Mononuclear cell (primary cell): Measurements from ENCODE around the gene PDE10A. TPM values are rescaled to one million over a fixed set of nuclear protein-coding genes. Genes with fewer than 3 reads are reported as not detected.
"Not testable (repeated sequence)": the region's sequence is repeated elsewhere in the genome, so short reads cannot be mapped to it uniquely, and the experiment has no call there.

ENCODE experiments used
- H3K27me3 ChIP-seq: 2 replicates; pipeline ENCODE4 v1.6.0; 2011; ENCODE audit warnings: low read length, control low read depth; ENCODE audit not compliant: insufficient read depth
- H3K4me1 ChIP-seq: 2 replicates; pipeline ENCODE4 v1.5.1; 2011; ENCODE audit warnings: mild to moderate bottlenecking, low read length, control low read depth; ENCODE audit not compliant: insufficient read depth
- H3K4me3 ChIP-seq: 2 replicates; pipeline ENCODE4 v1.5.1; 2011; ENCODE audit warnings: mild to moderate bottlenecking, low read length, moderate library complexity
- H3K9me3 ChIP-seq: 2 replicates; pipeline ENCODE4 v1.5.1; 2011; ENCODE audit warnings: low read depth, mild to moderate bottlenecking, control low read depth, low read length
- total RNA-seq: library from RNA; depleted of rRNA; stranded (reverse); fragments of >200 nt; gene quantifications from one replicate; pipeline ENCODE4 v1.2.3, GENCODE V29; 2012

Gene PDE10A
- total RNA-seq, 1 donor: 0.10 TPM

DNA sequence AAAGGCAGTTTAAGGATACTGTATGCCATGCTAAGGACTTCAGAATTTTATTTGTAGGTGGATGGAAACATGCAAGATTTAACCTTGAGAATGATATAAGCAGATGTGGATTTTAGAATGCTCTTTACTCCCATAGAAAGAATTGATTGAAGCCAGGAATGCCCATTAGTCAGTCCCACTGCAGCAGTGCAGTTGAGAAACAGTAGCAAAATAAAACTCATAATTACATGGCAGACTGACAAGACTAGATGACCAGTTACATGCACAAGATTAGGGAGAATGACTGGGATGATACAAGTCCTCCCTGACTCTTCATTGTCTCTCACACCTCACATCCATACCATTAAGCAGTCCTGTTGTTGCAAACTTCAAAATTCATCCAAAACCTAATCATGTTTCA, 83.9 kb downstream of the PDE10A start:
- H3K4me1 ChIP-seq: no peaks in the 10 kb centered on the region
- H3K9me3 ChIP-seq: no peaks in the 10 kb centered on the region
- no peak overlapping the region for H3K4me3 ChIP-seq
- no peaks in the 10 kb centered on the region for H3K27me3 ChIP-seq

DNA sequence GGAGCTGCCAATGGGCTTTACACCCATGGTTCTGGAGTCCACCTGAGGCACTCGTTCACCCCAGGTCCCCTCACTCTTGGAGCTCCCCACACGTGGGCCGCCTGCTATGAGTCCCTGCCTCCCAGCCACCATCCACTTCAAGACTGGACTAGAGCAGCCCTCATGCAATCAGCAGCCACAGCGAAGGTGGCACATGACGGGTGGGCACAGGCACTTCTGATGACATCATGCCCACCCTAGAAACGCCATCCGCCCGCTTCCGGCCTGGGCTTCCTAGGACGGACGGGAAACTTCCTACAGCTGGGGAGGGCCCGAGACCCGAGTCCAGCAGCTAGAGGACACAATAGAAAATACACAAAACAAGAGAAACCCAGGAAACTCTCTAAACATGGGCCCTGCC, 85.5 kb downstream of the PDE10A start:
- Histone ChIP-seq H3K4me1 (no peaks in the 10 kb centered on the region), H3K9me3 (no peaks in the 10 kb centered on the region), H3K4me3 (no peak overlapping the region), H3K27me3 (no peaks in the 10 kb centered on the region)

DNA sequence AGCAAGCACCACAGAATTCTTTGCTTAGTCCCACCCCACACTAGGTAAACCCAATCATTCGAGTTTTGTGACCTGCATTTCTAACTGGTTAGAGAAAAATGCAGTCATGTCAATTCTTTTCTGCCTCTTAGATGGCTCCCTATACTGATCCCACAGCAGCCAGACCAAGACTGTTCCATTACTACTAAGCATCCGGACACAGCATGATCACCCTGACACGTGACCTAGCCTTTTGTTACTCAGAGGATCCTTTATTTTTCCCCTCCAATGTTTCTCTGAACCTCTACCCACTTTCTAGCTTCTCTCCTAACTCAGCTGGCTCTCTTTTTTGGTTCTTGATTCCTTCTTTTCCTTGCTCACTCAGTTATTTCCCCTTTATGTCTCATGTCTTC, 87.9 kb downstream of the PDE10A start:
- Histone ChIP-seq H3K9me3 (no peaks in the 10 kb centered on the region), H3K4me3 (no peak overlapping the region), H3K4me1 (no peaks in the 10 kb centered on the region), H3K27me3 (no peaks in the 10 kb centered on the region)

DNA sequence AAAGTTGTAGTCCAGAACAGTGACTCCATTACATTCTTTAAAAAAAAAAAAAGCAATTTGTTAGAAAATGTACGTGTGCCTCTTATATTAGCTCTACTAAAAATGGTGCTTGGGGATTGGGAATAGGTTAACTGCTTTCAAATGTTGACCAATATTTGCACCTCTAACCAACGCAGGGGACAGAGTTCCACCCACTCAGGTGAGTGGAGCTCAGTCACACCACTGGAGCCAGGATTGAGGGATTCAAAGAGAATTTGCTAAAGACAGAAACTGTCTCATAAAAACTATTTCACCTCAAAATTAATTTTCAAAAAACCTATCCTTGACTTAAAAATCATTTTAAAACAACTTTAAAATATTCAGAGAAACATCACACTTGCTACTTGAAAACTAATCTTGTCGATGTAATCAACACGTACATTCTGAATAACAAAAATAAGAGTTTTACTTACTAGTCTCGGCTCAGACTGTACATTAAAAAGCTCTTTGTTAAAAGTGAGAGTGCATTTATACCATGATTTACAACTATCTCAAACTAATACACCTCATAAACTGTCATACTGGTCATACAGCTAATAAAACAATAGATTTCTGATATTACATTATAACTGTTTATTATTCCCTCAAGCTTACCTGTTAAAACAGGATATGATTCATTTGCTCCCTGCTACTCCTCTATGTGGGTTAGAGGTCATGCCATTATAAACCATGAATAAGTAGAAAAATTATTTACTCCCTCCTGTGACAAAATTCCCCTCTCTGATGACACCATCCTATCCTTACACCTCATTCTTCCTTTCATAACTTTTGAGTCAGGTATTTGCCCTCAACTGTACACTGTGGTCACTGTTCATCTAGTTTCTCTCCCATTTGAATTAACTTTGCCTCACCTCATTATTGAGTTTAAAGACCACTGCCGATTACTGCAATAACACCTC, 88.6 kb downstream of the PDE10A start:
- no peaks in the 10 kb centered on the region for H3K9me3 ChIP-seq
- no peaks in the 10 kb centered on the region for H3K4me1 ChIP-seq
- H3K27me3 ChIP-seq: no peaks in the 10 kb centered on the region
- no peak overlapping the region for H3K4me3 ChIP-seq

DNA sequence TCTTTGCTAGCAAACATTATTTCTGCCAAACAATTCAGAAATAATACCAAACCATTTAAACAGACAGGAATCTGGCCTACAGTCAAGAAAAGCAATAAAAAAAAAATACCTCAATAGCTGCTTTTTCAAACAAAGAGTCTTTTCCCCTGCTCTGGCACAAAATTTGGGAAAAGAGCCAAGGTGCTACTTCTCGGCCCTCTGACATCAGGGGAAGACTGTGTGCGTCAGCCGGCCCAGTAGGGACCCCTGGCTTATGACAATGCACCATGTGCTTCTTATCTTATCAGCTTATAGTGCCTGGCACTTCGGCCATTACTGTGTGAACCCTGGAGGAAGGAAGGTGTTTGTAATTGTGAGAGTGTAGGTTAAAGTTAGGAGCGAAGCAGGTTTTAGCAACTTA, 89.4 kb downstream of the PDE10A start:
- Histone ChIP-seq H3K27me3 (no peaks in the 10 kb centered on the region), H3K4me1 (no peaks in the 10 kb centered on the region), H3K4me3 (no peak overlapping the region), H3K9me3 (no peaks in the 10 kb centered on the region)

DNA sequence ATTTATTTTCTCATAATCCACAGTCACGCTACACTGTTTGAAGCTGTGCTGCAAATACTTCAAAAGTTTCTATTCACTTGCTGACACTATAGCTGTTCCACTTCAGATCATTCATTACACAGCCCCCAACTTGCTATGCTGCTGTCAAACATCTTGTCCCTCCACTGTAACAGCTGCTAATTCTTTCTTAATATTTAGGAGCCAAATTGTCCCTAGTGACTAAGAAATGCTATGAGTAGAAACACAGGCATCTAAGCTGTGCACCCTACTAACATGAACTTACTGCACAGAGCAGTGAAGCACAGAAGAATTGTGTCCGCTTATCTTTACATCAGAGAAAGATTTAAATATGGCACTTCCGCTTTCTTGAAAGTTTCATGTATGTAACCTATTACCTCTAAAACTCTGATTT, 91.3 kb downstream of the PDE10A start:
- Histone ChIP-seq H3K4me1 (no peaks in the 10 kb centered on the region), H3K9me3 (no peaks in the 10 kb centered on the region), H3K27me3 (no peaks in the 10 kb centered on the region), H3K4me3 (no peak overlapping the region)

DNA sequence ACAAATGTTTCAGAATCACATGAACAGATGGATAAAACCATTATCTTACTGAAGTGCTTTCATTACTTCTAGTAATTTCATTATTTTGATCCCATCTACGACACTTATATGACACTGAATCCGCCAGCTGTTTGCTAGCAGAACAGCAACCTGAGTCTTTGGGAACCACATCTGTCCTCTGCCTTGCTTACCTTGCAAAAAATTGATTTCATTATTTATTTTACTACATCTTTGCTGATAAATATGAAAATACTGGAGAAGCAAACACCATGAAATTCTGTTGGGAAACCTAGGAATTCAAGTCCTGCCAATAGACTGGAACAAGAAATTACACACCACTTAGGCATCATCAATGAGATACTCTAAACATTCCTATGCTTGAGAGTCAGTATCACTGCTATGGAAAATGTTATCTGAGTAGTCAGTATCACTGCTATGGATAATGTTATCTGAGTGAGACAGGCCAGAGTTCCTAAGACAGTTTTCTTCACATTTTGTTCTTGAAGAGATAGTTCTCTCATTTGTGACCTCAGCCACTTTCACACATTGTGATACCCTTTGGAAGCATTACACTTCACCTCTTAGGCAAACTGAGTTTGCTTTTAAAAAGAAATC, 91.9 kb downstream of the PDE10A start:
- no peak overlapping the region for H3K4me3 ChIP-seq
- no peaks in the 10 kb centered on the region for H3K4me1 ChIP-seq
- H3K27me3 ChIP-seq: no peaks in the 10 kb centered on the region
- H3K9me3 ChIP-seq: no peaks in the 10 kb centered on the region

DNA sequence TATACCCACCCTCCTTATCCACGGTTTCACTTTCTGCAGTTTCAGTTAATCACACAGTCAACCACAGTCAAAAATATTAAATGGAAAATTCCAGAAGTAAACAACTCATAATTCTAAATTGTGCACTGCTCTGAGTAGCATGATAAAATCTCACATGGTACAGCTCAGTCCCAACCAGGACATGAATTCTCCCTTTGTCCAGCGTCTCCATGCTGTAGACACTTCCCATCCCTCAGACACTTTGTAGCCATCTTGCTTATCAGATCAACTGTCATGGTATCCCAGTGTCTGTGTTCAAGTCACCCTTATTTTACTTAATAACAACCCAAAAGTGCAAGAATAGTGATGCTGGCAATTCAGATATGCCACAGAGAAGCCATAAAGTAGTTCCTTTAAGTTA, 94.7 kb downstream of the PDE10A start:
- H3K4me3 ChIP-seq: no peak overlapping the region
- H3K27me3 ChIP-seq: no peaks in the 10 kb centered on the region
- no peaks in the 10 kb centered on the region for H3K9me3 ChIP-seq
- H3K4me1 ChIP-seq: no peaks in the 10 kb centered on the region

DNA sequence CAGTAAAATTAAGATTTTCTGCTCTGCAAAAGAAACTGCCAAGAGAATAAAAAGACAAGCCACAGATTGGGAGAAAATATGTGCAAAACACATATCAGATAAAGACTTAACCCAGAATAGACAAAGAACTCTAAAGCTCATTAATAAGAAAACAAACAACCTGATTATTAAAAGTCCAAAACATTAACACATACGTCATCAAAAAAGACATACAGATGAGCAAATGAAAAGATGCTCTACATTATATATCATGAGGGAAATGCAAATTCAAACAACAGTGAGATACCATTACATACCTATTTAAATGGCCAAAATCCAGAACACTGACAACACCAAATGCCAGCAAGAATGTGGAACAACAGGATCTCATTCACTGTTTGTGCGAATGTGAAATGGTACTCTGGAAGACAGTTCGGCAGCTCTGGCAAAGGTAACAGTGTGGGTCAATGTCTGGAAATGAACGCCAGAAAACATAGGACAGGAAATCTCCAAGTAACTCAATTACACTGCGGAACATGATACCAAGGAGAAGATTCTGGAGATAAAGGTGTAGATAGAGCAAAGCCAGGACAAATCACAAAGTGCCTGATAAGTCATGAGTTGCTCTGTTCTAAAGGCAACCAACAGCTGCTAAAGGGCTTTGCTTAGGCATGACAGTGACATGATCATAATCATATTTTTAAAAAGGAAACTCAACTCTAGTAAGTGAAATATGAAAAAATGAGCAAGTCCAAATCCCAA, 96.8 kb downstream of the PDE10A start:
- no peaks in the 10 kb centered on the region for H3K4me1 ChIP-seq
- H3K4me3 ChIP-seq: no peak overlapping the region
- no peaks in the 10 kb centered on the region for H3K27me3 ChIP-seq
- no peaks in the 10 kb centered on the region for H3K9me3 ChIP-seq

DNA sequence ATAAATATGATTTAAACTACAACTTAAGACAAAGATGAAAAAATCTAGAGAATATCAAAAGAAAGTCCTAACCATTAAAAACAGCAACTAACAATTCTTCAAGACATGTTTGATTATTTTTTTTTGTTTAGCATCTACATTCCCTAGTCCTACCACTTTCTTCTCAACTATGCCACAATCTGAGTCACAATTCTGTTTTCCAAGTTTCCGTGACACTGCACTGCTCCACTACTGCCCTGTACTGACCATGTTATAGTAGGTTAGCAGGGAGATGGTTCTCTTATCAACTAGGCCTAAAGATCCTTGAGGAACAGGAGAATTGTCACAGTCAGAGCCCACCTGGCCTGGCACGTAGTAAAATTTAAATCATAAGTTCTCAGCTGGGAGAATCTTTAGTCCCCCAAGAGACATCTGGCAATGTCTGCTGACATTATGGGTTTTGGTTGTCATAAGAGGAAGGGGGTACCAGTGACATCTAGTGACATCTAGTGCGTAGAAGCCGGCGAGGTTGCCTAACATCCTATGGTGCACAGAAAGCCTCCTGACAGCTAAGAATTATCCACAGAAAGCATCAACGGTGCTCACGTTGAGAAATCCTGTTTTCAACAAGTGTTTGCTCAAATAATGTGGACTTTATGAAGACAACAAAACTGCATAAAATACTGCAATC, 100.5 kb downstream of the PDE10A start:
- Histone ChIP-seq H3K4me1 (no peaks in the 10 kb centered on the region), H3K27me3 (no peaks in the 10 kb centered on the region), H3K9me3 (no peaks in the 10 kb centered on the region), H3K4me3 (no peak overlapping the region)

DNA sequence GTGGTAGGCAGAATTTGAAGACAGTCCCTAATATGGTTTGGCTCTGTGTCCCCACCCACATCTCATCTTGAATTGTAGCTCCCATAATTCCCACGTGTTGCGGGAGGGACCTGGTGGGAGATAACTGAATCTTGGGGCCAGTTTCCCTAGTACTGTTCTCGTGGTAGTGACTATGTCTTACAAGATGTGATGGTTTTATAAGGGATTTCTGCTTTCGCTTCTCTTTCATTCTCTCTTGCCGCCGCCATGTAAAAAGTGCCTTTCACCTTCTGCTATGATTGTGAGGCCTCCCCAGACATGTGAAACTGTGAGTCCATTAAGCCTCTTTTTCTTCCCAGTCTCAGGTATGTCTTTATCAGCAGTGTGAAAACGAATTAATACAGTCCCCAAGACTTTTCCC, 103.4 kb downstream of the PDE10A start:
- H3K27me3 ChIP-seq: no peaks in the 10 kb centered on the region

DNA sequence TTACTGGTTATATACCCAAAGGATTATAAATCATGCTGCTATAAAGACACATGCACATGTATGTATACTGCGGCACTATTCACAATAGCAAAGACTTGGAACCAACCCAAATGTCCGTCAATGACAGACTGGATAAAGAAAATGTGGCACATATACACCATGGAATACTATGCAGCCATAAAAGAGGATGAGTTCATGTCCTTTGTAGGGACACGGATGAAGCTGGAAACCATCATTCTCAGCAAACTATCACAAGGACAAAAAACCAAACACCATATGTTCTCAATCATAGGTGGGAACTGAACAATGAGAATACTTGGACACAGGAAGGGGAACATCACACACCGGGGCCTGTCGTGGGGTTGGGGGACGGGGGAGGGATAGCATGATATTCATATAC, 104.9 kb downstream of the PDE10A start:
- H3K4me3 ChIP-seq, H3K27me3 ChIP-seq, H3K9me3 ChIP-seq, H3K4me1 ChIP-seq: not testable (repeated sequence)

More for the DNA sequence above, 103.4 kb downstream of the PDE10A start:
- Histone ChIP-seq H3K4me3 (no peak overlapping the region), H3K9me3 (no peaks in the 10 kb centered on the region), H3K4me1 (no peaks in the 10 kb centered on the region)

DNA sequence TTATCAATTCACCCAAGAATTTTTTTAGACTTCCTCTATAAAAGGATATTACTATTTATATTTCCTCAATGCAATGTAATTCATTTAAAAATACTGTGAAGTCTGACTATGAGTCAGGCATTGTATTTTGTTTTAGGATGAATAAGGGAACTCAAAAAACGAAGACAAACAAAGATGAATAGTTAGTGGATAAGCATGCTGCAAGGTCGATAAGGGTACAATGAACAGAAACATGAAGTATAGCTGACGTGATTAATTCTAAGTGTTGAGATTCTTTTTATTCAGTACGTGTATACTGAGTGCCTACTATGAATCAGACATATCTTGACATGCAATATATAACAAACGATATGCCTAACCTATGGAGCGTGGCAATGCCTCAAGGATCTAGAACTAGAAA, 105.4 kb downstream of the PDE10A start:
- Histone ChIP-seq H3K27me3 (no peaks in the 10 kb centered on the region), H3K4me3 (no peak overlapping the region), H3K9me3 (no peaks in the 10 kb centered on the region), H3K4me1 (no peaks in the 10 kb centered on the region)

DNA sequence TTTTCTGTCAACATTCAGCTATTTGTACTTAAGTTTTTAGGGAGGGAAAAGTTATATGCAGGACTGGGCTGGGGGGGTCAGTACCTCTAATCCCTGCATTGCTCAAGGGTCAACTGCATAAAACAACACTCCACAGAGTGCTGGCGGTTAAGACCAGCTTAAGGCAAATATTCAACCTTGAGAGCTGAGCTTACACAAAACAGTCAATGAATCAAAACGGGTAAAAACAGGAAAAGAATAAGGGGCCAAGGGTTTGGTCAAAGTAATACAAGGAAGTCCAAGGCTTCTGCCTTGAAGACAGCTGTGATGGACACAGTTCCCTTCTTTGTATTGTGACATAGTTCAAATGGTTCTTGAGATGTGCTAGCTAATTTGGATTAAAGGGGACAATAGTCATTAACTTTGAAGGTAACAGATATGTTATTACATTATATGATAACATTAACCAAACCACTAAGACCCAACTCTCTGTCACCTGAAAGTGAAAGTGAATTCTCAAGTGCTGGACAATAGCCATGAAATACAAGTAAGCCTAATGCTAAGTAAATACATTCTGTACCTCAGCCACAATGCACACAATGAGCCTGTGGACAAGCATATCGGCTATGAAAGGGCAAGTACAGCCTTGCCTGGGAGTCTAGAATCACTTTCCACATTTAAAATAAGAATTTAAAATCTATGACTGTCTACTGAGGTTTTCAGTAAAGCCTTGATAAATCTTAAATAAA, 106.8 kb downstream of the PDE10A start:
- Histone ChIP-seq H3K9me3 (no peaks in the 10 kb centered on the region), H3K27me3 (no peaks in the 10 kb centered on the region), H3K4me3 (no peak overlapping the region), H3K4me1 (no peaks in the 10 kb centered on the region)
